H1 (cell line): ENCODE measurements around the gene TGM6. TPM values are rescaled to one million over a fixed set of nuclear protein-coding genes. Genes with fewer than 3 reads are reported as not detected.

Experiments
- CTCF ChIA-PET: fragments of 300-600 bp; sonication (Branson Sonifier 250); formaldehyde crosslinking; loops from one replicate; lab custom pipeline; 2021; ENCODE audit not compliant: partially characterized antibody; lab: Charles Lee
- POLR2A ChIA-PET: fragments of 300-600 bp; sonication (Branson Sonifier 250); formaldehyde crosslinking; loops from one replicate; lab custom pipeline; 2021; ENCODE audit warnings: inconsistent platforms; ENCODE audit not compliant: partially characterized antibody; lab: Charles Lee
- DNase-seq, 2 experiments: peaks; one replicate each; pipeline versions ENCODE4 v3.0.0 to v3.0.0-alpha.2; 2010 to 2022; ENCODE audit warnings: low spot score in 2 of 2, low read depth in 1 of 2, mixed read lengths in 1 of 2
- FAIRE-seq: peaks from 2 replicates; lab custom pipeline; 2011; peaks lifted over from hg19 to GRCh38; lab: Jason Lieb, UNC
- H2AFZ ChIP-seq: 2 replicates; pipeline ENCODE4 v1.8.1; 2012; ENCODE audit warnings: low read length, inconsistent platforms
- H2AK5ac ChIP-seq: 2 replicates; pipeline ENCODE4 v1.6.1; 2013; ENCODE audit warnings: low read depth, low read length
- H2BK120ac ChIP-seq: replicated peaks from 2 replicates; pipeline ENCODE3; 2013; ENCODE audit warnings: low read depth, low read length, inconsistent platforms
- H2BK12ac ChIP-seq: 2 replicates; pipeline ENCODE4 v1.6.1; 2013; ENCODE audit warnings: low read depth, low read length
- H2BK15ac ChIP-seq: 2 replicates; pipeline ENCODE4 v1.6.1; 2013; ENCODE audit warnings: low read length
- H2BK20ac ChIP-seq: 2 replicates; pipeline ENCODE4 v1.6.1; 2013; ENCODE audit warnings: low read length
- H2BK5ac ChIP-seq: 2 replicates; pipeline ENCODE4 v1.6.1; 2013; ENCODE audit warnings: low read depth, low read length
- H3K14ac ChIP-seq: 2 replicates; pipeline ENCODE4 v1.6.1; 2013; ENCODE audit warnings: inconsistent platforms; ENCODE audit not compliant: insufficient read length
- H3K18ac ChIP-seq: 2 replicates; pipeline ENCODE4 v1.6.1; 2013; ENCODE audit warnings: low read length; ENCODE audit errors: extremely low read depth
- H3K23ac ChIP-seq: 2 replicates; pipeline ENCODE4 v1.6.1; 2013; ENCODE audit warnings: inconsistent platforms; ENCODE audit not compliant: insufficient read length
- H3K23me2 ChIP-seq: 2 replicates; pipeline ENCODE4 v1.6.1; 2013; ENCODE audit warnings: low read depth, low read length
- H3K27ac ChIP-seq: 2 replicates; pipeline ENCODE4 v1.6.1; 2011; ENCODE audit warnings: low read depth, low read length, inconsistent platforms
- H3K27me3 ChIP-seq, 4 experiments: replicated peaks in 1 of 4; 1 replicate in 1 of 4; 2 replicates in 3 of 4; pipeline versions ENCODE4 v1.6.1 to v1.8.1; 2011 to 2013; ENCODE audit warnings: low read length in 3 of 4, mild to moderate bottlenecking in 3 of 4, inconsistent platforms in 2 of 4, mixed read lengths in 2 of 4, moderate library complexity in 1 of 4; ENCODE audit not compliant: control insufficient read depth in 3 of 4, insufficient read depth in 3 of 4; ENCODE audit errors: extremely low read depth in 1 of 4
- H3K36me3 ChIP-seq, 4 experiments: 2 replicates each; pipeline versions ENCODE4 v1.6.1 to v1.8.1; 2011 to 2013; ENCODE audit warnings: mild to moderate bottlenecking in 4 of 4, low read length in 3 of 4, moderate library complexity in 2 of 4, control low read depth in 1 of 4, inconsistent platforms in 1 of 4; ENCODE audit not compliant: insufficient read depth in 4 of 4, control insufficient read depth in 2 of 4
- H3K4ac ChIP-seq: replicated peaks from 2 replicates; pipeline ENCODE3; 2013; ENCODE audit warnings: low read length, low read depth, mixed read lengths, inconsistent platforms; ENCODE audit not compliant: insufficient read length
- H3K4me1 ChIP-seq, 4 experiments: replicated peaks in 1 of 4; 1 replicate in 1 of 4; 2 replicates in 3 of 4; pipeline versions ENCODE4 v1.6.1 to v1.8.1; 2011 to 2013; ENCODE audit warnings: low read length in 3 of 4, inconsistent platforms in 2 of 4, mixed read lengths in 1 of 4; ENCODE audit not compliant: insufficient read depth in 4 of 4, control insufficient read depth in 3 of 4
- H3K4me2 ChIP-seq, 2 experiments: 2 replicates each; pipeline versions ENCODE4 v1.6.1 to v1.8.1; 2011 to 2013; ENCODE audit warnings: low read depth in 2 of 2, low read length in 2 of 2, control low read depth in 1 of 2, inconsistent platforms in 1 of 2, mild to moderate bottlenecking in 1 of 2; ENCODE audit not compliant: insufficient read depth in 1 of 2
- H3K4me3 ChIP-seq, 4 experiments: fragments of 200-600, 300-600 bp in 1 of 4; sonication (generic), shearing (Covaris generic), sonication (Bioruptor Twin) in 1 of 4; 2 replicates each; pipeline versions ENCODE4 v1.5.1 to v1.8.1; 2011 to 2016; ENCODE audit warnings: low read length in 4 of 4, low read depth in 3 of 4, control low read depth in 2 of 4, inconsistent platforms in 2 of 4, mild to moderate bottlenecking in 2 of 4, mixed read lengths in 1 of 4, moderate library complexity in 1 of 4; ENCODE audit not compliant: insufficient read depth in 2 of 4; ENCODE audit errors: extremely low read depth in 1 of 4
- H3K56ac ChIP-seq: replicated peaks from 2 replicates; pipeline ENCODE3; 2013; ENCODE audit warnings: low read depth, mild to moderate bottlenecking, mixed read lengths, low read length, inconsistent platforms; ENCODE audit not compliant: insufficient read length
- H3K79me1 ChIP-seq: 2 replicates; pipeline ENCODE4 v1.6.1; 2013; ENCODE audit warnings: low read depth, low read length, control low read depth
- H3K79me2 ChIP-seq, 2 experiments: 2 replicates each; pipeline versions ENCODE4 v1.6.1 to v1.8.1; 2012 to 2013; ENCODE audit warnings: low read length in 2 of 2, mild to moderate bottlenecking in 2 of 2, inconsistent platforms in 1 of 2; ENCODE audit not compliant: insufficient read depth in 2 of 2, control insufficient read depth in 1 of 2
- H3K9ac ChIP-seq, 4 experiments: replicated peaks in 1 of 4; 1 replicate in 1 of 4; 2 replicates in 3 of 4; pipeline versions ENCODE4 v1.6.1 to v1.8.1; 2011 to 2013; ENCODE audit warnings: low read depth in 3 of 4, low read length in 3 of 4, control low read depth in 2 of 4, mild to moderate bottlenecking in 2 of 4, moderate library complexity in 2 of 4, inconsistent platforms in 1 of 4; ENCODE audit errors: extremely low read depth in 1 of 4
- H3K9me3 ChIP-seq, 2 experiments: 2 replicates each; pipeline versions ENCODE4 v1.6.1 to v1.8.1; 2012 to 2013; ENCODE audit warnings: mild to moderate bottlenecking in 2 of 2, moderate library complexity in 2 of 2, control low read depth in 1 of 2, inconsistent platforms in 1 of 2, low read depth in 1 of 2, low read length in 1 of 2, mixed read lengths in 1 of 2; ENCODE audit not compliant: insufficient read depth in 2 of 2
- H4K20me1 ChIP-seq, 2 experiments: replicated peaks in 1 of 2; 2 replicates each; pipeline versions ENCODE3 to v1.8.1; 2011 to 2013; ENCODE audit warnings: inconsistent platforms in 2 of 2, low read length in 2 of 2, mild to moderate bottlenecking in 1 of 2; ENCODE audit not compliant: insufficient read depth in 2 of 2, control insufficient read depth in 1 of 2
- H4K5ac ChIP-seq: 2 replicates; pipeline ENCODE4 v1.6.1; 2013; ENCODE audit warnings: low read length, low read depth, mixed read lengths, inconsistent platforms; ENCODE audit not compliant: insufficient read length
- H4K8ac ChIP-seq: 2 replicates; pipeline ENCODE4 v1.8.0; 2013; ENCODE audit warnings: mild to moderate bottlenecking, moderate library complexity, low read length, inconsistent platforms; ENCODE audit not compliant: insufficient read depth; ENCODE audit errors: extremely low read depth
- H4K91ac ChIP-seq: replicated peaks from 2 replicates; pipeline ENCODE3; 2013; ENCODE audit warnings: low read length, mixed read lengths, inconsistent platforms; ENCODE audit not compliant: insufficient read length
- CHD2 ChIP-seq: IDR thresholded peaks from 2 replicates; pipeline ENCODE4 v1.6.1; 2012; ENCODE audit warnings: low read length, improper control_type of control experiment
- SIRT6 ChIP-seq: IDR thresholded peaks from one replicate; pipeline ENCODE4 v1.7.1; 2012; ENCODE audit warnings: low read length, inconsistent platforms
- SP1 ChIP-seq: IDR thresholded peaks from 2 replicates; pipeline ENCODE4 v1.6.1; 2011; ENCODE audit warnings: low read depth, low read length
- TAF7 ChIP-seq: optimal IDR thresholded peaks from 2 replicates; pipeline ENCODE3; 2011; ENCODE audit warnings: low read depth, mild to moderate bottlenecking, inconsistent platforms, low read length, moderate library complexity, borderline replicate concordance
- USF2 ChIP-seq: IDR thresholded peaks from 2 replicates; pipeline ENCODE4 v1.6.1; 2011; ENCODE audit warnings: low read length, improper control_type of control experiment
- WGBS, 2 experiments: shearing (Covaris generic) in 1 of 2; methylation state at CpG; one replicate each; pipeline versions ENCODE4 v1.1.6 to v1.1.7; 2013 to 2015; ENCODE audit warnings: low lambda C conversion rate in 2 of 2, mixed read lengths in 2 of 2, inconsistent platforms in 1 of 2, low coverage in 1 of 2, missing lambda C conversion rate in 1 of 2; ENCODE audit not compliant: insufficient replicate concordance in 2 of 2, insufficient coverage in 1 of 2, insufficient read length in 1 of 2; ENCODE audit errors: extremely low coverage in 1 of 2, missing lambda C conversion rate in 1 of 2; 5-methylcytosine and 5-hydroxymethylcytosine counted together
- polyA plus RNA-seq, 7 experiments: library from polyadenylated mRNA; depleted of rRNA in 3 of 7; stranded (reverse) in 5 of 7; unstranded in 2 of 7; fragments of >200 nt in 5 of 7; fragments of 200-250 nt in 2 of 7; gene quantifications; 1 replicate in 5 of 7; 2 replicates in 1 of 7; 4 replicates in 1 of 7; pipeline versions ENCODE4 v1.2.1 to v1.2.3, GENCODE V29; 2011 to 2013; ENCODE audit warnings: missing spikeins in 2 of 7, mixed read lengths in 2 of 7
- total RNA-seq: library from RNA; stranded (reverse); fragmentation: NEBNext Ultra II Directional; extraction: Animal tissue kit (Norgen Biotek cat#: 25700); gene quantifications from 2 replicates; pipeline ENCODE4 v1.2.1, GENCODE V29; 2021
- TF ChIP-seq, protein P1 (sequence below): IDR thresholded peaks from 2 replicates; pipeline ENCODE4 v1.6.1; 2012; ENCODE audit warnings: low read length, inconsistent platforms
- TF ChIP-seq, protein P2 (sequence below), 3 experiments: IDR thresholded peaks; 1 replicate in 2 of 3; 2 replicates in 1 of 3; pipeline versions ENCODE4 v1.5.1 to v1.6.1; 2011; ENCODE audit warnings: low read length in 3 of 3, mild to moderate bottlenecking in 3 of 3, inconsistent platforms in 2 of 3, low read depth in 1 of 3, moderate library complexity in 1 of 3; ENCODE audit not compliant: insufficient read depth in 1 of 3; ENCODE audit errors: control extremely low read depth in 1 of 3

The TGM6 gene
- total and polyA plus RNA-seq, 2 of the 8 experiments (the other 6 are each of a cell fraction or from before 2014, with no cell fraction given): 0.03 TPM; not detected in 1

DNA sequence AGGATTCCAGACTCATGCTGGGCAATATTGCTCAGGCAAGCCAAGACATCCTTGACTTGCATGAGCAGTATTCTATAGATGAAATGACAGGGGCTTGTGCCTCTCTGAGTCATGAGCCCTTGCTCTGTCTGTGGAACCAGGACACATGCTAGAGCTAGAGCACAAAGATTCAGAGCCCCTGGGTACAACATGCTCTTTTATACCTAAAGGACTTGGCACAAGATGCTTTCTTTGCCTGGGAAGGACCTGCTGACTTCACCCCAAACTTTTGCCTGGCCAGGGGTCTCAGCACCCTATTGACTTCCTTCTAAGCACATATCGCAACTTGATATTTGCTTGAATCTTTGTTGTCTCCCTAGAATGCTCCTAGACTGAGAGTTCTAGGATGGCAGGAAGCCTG is 27.4 kb downstream of the TGM6 start:
- H3K9ac ChIP-seq: no peak overlapping the region
- no peak overlapping the region for H2BK120ac ChIP-seq
- H2BK5ac ChIP-seq: no peak overlapping the region
- H2AFZ ChIP-seq: peak overlapping the region; percentile 20; the same call in 1 of the 2 replicates
- no peak overlapping the region for H2BK12ac ChIP-seq
- H3K9me3 ChIP-seq: peaks cover 0 to 7% of the 10 kb centered on the region in 2 experiments; a peak in 1 of 4 replicates
- H3K4me3 ChIP-seq: no peak overlapping the region
- H2BK15ac ChIP-seq: no peak overlapping the region
- H3K27ac ChIP-seq: no peak overlapping the region
- no peak overlapping the region for H2AK5ac ChIP-seq
- H3K36me3 ChIP-seq: no peaks in the 10 kb centered on the region
- no peaks in the 10 kb centered on the region for H3K79me2 ChIP-seq
- H3K4me2 ChIP-seq: no peak overlapping the region
- H4K5ac ChIP-seq: no peak overlapping the region
- no peak overlapping the region for H3K56ac ChIP-seq
- 100% methylated on average over 1 of the region's 1 CpG; no CpG with 5 or more reads in 1 of the 2 experiments for WGBS, 2 experiments
- no peak overlapping the region for H3K4ac ChIP-seq
- 0 out of 7 replicates have a peak, but pooled peaks cover 0 to 2% (median 0%) of the 10 kb centered on the region in 4 experiments for H3K4me1 ChIP-seq
- ChIA-PET POLR2A (no interaction called here), CTCF (interaction anchor here (1.1 to 18.3 kb wide), 4 partner anchors 9 to 58 kb away, joined by 3 to 210 read pairs (median 8); partner anchors contain the start of gene TGM6)
- DNase-seq (no peak), FAIRE-seq (no peak)
- H4K8ac ChIP-seq: no peak overlapping the region
- no peaks in the 10 kb centered on the region for H3K27me3 ChIP-seq
- no peak overlapping the region for H4K91ac ChIP-seq
- H3K23ac ChIP-seq: no peak overlapping the region
- H4K20me1 ChIP-seq: no peaks in the 10 kb centered on the region
- H2BK20ac ChIP-seq: no peak overlapping the region
- no peaks in the 10 kb centered on the region for H3K79me1 ChIP-seq
- H3K18ac ChIP-seq: no peak overlapping the region
- no peak overlapping the region for H3K14ac ChIP-seq
- H3K23me2 ChIP-seq: no peaks in the 10 kb centered on the region
- TF ChIP-seq TAF7 (no peak), CHD2 (no peak), SIRT6 (no peak), USF2 (no peak), SP1 (no peak)
- TF ChIP-seq, protein P1, sequence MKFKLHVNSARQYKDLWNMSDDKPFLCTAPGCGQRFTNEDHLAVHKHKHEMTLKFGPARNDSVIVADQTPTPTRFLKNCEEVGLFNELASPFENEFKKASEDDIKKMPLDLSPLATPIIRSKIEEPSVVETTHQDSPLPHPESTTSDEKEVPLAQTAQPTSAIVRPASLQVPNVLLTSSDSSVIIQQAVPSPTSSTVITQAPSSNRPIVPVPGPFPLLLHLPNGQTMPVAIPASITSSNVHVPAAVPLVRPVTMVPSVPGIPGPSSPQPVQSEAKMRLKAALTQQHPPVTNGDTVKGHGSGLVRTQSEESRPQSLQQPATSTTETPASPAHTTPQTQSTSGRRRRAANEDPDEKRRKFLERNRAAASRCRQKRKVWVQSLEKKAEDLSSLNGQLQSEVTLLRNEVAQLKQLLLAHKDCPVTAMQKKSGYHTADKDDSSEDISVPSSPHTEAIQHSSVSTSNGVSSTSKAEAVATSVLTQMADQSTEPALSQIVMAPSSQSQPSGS: no peak
- TF ChIP-seq, protein P2, sequence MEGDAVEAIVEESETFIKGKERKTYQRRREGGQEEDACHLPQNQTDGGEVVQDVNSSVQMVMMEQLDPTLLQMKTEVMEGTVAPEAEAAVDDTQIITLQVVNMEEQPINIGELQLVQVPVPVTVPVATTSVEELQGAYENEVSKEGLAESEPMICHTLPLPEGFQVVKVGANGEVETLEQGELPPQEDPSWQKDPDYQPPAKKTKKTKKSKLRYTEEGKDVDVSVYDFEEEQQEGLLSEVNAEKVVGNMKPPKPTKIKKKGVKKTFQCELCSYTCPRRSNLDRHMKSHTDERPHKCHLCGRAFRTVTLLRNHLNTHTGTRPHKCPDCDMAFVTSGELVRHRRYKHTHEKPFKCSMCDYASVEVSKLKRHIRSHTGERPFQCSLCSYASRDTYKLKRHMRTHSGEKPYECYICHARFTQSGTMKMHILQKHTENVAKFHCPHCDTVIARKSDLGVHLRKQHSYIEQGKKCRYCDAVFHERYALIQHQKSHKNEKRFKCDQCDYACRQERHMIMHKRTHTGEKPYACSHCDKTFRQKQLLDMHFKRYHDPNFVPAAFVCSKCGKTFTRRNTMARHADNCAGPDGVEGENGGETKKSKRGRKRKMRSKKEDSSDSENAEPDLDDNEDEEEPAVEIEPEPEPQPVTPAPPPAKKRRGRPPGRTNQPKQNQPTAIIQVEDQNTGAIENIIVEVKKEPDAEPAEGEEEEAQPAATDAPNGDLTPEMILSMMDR (IDR thresholded peaks at IDR 0.05; ENCODE audit: control extremely low read depth in 1 of 3, insufficient read depth in 1 of 3, low read depth in 1 of 3, low read length in 3 of 3): no peak
